Fibroblast of the aortic adventitia (primary cell): ENCODE results near the gene GPATCH1. TPM values are rescaled to one million over a fixed set of nuclear protein-coding genes. Genes with fewer than 3 reads are reported as not detected.
A peak's percentile ranks its signal among the peaks of the same experiment; 100 is the strongest.

Experiments
- DNase-seq: peaks from one replicate; pipeline ENCODE4 v3.0.0-alpha.2; 2010; ENCODE audit warnings: low read depth
- H3K4me3 ChIP-seq: 2 replicates; pipeline ENCODE4 v1.5.1; 2011; ENCODE audit warnings: low read depth, mild to moderate bottlenecking, control low read depth, low read length, moderate library complexity
- total RNA-seq: library from RNA; depleted of rRNA; stranded (reverse); fragments of >200 nt; gene quantifications from 2 replicates; pipeline ENCODE4 v1.2.3, GENCODE V29; 2012; ENCODE audit warnings: low replicate concordance
- TF ChIP-seq, protein P1 (sequence below): IDR thresholded peaks from 2 replicates; pipeline ENCODE4 v1.5.1; 2011; ENCODE audit warnings: mild to moderate bottlenecking, low read length, control low read depth, inconsistent platforms; ENCODE audit not compliant: insufficient read depth

GPATCH1 gene
- total RNA-seq, 1 donor = 7.8 TPM

DNA sequence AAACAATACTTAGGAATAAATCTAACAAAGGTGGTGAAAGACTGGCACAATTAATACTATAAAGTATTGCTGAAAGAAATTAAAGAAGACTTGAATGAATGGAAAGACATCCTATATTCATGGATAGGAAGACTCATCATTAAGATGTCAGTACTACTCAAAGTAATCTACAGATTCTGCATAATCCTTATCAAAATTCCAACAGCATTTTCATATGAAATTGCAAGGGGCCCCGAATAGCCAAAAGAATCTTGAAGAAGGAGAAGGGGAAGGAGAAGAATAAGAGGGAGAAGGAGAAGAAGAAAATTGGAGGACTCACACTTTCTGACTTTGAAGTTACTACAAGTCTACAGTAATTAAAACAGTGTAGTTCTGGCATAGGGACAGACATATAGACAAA is 87.5 kb downstream of the GPATCH1 start:
- TF ChIP-seq, protein P1, sequence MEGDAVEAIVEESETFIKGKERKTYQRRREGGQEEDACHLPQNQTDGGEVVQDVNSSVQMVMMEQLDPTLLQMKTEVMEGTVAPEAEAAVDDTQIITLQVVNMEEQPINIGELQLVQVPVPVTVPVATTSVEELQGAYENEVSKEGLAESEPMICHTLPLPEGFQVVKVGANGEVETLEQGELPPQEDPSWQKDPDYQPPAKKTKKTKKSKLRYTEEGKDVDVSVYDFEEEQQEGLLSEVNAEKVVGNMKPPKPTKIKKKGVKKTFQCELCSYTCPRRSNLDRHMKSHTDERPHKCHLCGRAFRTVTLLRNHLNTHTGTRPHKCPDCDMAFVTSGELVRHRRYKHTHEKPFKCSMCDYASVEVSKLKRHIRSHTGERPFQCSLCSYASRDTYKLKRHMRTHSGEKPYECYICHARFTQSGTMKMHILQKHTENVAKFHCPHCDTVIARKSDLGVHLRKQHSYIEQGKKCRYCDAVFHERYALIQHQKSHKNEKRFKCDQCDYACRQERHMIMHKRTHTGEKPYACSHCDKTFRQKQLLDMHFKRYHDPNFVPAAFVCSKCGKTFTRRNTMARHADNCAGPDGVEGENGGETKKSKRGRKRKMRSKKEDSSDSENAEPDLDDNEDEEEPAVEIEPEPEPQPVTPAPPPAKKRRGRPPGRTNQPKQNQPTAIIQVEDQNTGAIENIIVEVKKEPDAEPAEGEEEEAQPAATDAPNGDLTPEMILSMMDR = no peak
- no peak overlapping the region for H3K4me3 ChIP-seq

DNA sequence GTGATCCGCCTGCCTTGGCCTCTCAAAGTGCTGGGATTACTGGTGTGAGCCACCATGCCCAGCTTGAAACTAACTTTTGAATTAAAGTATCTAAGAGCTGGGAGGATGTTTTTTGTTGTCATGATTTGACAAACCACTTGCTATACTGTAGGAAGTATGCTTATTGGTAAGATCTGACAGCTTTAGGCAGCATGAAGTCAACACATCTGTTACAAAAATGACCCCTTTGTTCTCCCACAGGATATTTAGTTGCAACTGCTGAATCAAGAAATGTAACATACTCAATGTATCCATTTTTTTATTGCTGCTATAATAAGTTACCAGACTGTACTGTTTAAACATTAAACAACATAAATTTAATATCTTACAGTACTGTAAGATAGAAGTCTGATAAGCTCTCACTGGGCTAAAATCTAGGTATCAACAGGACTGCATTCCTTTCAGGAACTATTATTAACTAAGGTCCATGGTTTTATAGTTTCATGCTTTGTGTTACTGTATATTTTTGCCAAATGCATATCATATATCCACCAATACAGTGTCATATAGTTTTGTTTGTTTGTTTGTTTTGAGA is 90.3 kb downstream of the GPATCH1 start:
- no peak overlapping the region for H3K4me3 ChIP-seq
- TF ChIP-seq, protein P1 = no peak
- DNase-seq = no peak

More for the DNA sequence above, 87.5 kb downstream of the GPATCH1 start:
- no peak for DNase-seq

GRCh38 chr19:33171916-33172359 is 91.0 kb downstream of the GPATCH1 start:
- peak; percentile 44 for DNase-seq
- TF ChIP-seq, protein P1 = no peak
- no peak overlapping the region for H3K4me3 ChIP-seq

DNA sequence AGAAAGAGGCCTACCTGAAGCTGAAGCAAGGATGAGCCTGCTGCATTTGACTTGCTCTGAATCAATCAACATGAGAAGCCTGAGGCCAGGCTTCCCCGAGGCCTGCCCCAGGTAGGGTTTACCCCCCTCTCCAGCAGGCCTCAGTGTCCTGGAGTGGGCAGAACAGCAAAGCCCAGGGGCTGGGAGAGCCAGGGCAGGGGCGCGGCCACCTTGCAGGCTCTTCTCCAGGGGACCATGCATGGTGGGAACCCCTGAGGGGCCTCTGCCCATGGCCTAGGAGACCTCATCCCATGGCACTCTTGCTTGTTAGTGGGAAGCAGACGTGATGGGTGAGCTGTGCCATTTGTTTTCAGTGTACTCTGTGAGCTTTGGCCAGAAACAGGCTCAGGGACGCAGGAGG is 93.2 kb downstream of the GPATCH1 start:
- DNase-seq = no peak

GRCh38 chr19:33175156-33175782 is 94.3 kb downstream of the GPATCH1 start:
- H3K4me3 ChIP-seq = no peak overlapping the region
- no peak for DNase-seq
- TF ChIP-seq, protein P1 = no peak

More for the DNA sequence above, 93.2 kb downstream of the GPATCH1 start:
- no peak overlapping the region for H3K4me3 ChIP-seq
- TF ChIP-seq, protein P1 = no peak

DNA sequence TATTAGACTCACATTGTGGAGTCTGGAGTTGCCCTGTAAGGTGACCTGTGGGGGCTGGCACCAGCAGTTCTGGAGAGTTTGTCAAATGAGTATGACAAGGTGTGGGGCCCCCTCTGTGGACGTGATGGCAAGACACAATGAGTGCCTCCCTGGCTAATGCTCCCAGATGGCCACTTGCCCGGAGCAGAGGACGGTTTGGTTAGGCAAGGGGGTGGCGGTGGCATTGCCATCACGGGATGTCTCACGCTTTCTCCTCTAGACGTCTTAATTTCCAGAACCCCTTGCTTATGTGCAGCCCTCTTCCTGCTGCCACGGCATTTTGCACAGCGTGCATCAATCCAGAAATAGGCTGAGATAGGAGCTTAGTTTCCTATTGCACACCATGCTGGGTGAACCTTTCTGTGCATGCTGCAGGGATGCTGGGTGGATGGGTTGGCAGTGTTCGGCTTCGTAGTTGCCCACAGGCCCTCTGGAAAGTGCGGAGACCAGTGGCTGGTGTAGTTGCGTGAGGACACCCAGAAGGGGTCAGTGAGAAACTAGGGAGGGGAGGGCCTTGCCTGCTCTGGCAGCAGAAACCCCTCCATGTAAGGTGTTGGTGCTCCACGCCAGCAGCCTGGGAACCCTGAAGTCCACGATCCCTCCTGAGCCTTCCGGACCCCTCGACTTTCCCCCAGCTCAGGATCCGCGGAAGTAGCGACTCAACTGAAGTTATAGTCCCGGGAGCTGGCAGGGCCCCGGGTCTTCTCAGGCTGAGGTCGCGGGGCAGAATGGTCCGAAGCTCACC is 95.1 kb downstream of the GPATCH1 start:
- peak overlapping the region; percentile 87 for H3K4me3 ChIP-seq
- peak; percentile 43 for DNase-seq
- TF ChIP-seq, protein P1 = no peak
